ENCODE measurements around the gene ACP1. TPM values are rescaled to one million over a fixed set of nuclear protein-coding genes. Genes with fewer than 3 reads are reported as not detected.

Gene ACP1
- total and polyA plus RNA-seq, 2 of the 8 experiments (the other 6 are each of a cell fraction or from before 2014, with no cell fraction given) = 115 to 155 TPM

- no peak for FAIRE-seq
- WGBS, 2 experiments (ENCODE audit: extremely low coverage in 1 of 2, insufficient coverage in 1 of 2, insufficient read length in 1 of 2, insufficient replicate concordance in 2 of 2, low coverage in 1 of 2, low lambda C conversion rate in 2 of 2, missing lambda C conversion rate in 1 of 2) = 79% methylated on average over 7 of the region's 7 CpGs; no CpG with 5 or more reads in 1 of the 2 experiments
These were observed 15.9 kb downstream of the ACP1 start for GRCh38 chr2:280650-281110.

More at GRCh38 chr2:280650-281110, 15.9 kb downstream of the ACP1 start:
- Histone ChIP-seq H4K20me1 (replicated peaks in 1 of 2; ENCODE audit: control insufficient read depth in 1 of 2, insufficient read depth in 2 of 2, low read length in 2 of 2) (peaks cover 6 to 18% of the 10 kb centered on the region in 2 experiments), H2BK120ac (replicated peaks; ENCODE audit: low read depth, low read length) (no peak overlapping the region), H3K23me2 (ENCODE audit: low read depth, low read length) (no peaks in the 10 kb centered on the region), H3K79me2 (ENCODE audit: control insufficient read depth in 1 of 2, insufficient read depth in 2 of 2, low read length in 2 of 2) (peaks cover 3 to 13% of the 10 kb centered on the region in 2 experiments; a peak in 3 of 4 replicates), H3K4ac (replicated peaks; ENCODE audit: insufficient read length, low read depth, low read length) (no peak overlapping the region), H3K4me3 (ENCODE audit: extremely low read depth in 1 of 4, insufficient read depth in 2 of 4, low read depth in 3 of 4, low read length in 4 of 4) (no peak overlapping the region), H2BK15ac (ENCODE audit: low read length) (no peak overlapping the region), H3K56ac (replicated peaks; ENCODE audit: insufficient read length, low read depth, low read length) (no peak overlapping the region), H3K23ac (ENCODE audit: insufficient read length) (no peak overlapping the region), H3K36me3 (ENCODE audit: control insufficient read depth in 2 of 4, insufficient read depth in 4 of 4, low read length in 3 of 4) (peaks cover 12 to 59% (median 35%) of the 10 kb centered on the region in 4 experiments), H3K9ac (replicated peaks in 1 of 4; ENCODE audit: extremely low read depth in 1 of 4, low read depth in 3 of 4, low read length in 3 of 4) (no peak overlapping the region), H3K18ac (ENCODE audit: extremely low read depth, low read length) (no peak overlapping the region), H2AFZ (ENCODE audit: low read length) (no peak overlapping the region), H3K27me3 (replicated peaks in 1 of 4; ENCODE audit: control insufficient read depth in 3 of 4, extremely low read depth in 1 of 4, insufficient read depth in 3 of 4, low read length in 3 of 4) (peaks cover 0 to under 1% (median under 1%) of the 10 kb centered on the region in 4 experiments; a peak in 2 of 7 replicates), H3K27ac (ENCODE audit: low read depth, low read length) (no peak overlapping the region), H3K79me1 (ENCODE audit: low read depth, low read length) (no peaks in the 10 kb centered on the region; the same call in 1 of the 2 replicates), H2BK12ac (ENCODE audit: low read depth, low read length) (no peak overlapping the region), H3K4me1 (replicated peaks in 1 of 4; ENCODE audit: control insufficient read depth in 3 of 4, insufficient read depth in 4 of 4, low read length in 3 of 4) (peaks cover 4 to 20% (median 12%) of the 10 kb centered on the region in 4 experiments), H3K4me2 (ENCODE audit: insufficient read depth in 1 of 2, low read depth in 2 of 2, low read length in 2 of 2) (no peak overlapping the region), H2BK5ac (ENCODE audit: low read depth, low read length) (no peak overlapping the region), H4K91ac (replicated peaks; ENCODE audit: insufficient read length, low read length) (no peak overlapping the region), H3K9me3 (ENCODE audit: insufficient read depth in 2 of 2, low read depth in 1 of 2, low read length in 1 of 2) (no peaks in the 10 kb centered on the region), H2AK5ac (ENCODE audit: low read depth, low read length) (no peak overlapping the region), H4K5ac (ENCODE audit: insufficient read length, low read depth, low read length) (no peak overlapping the region), H4K8ac (ENCODE audit: extremely low read depth, insufficient read depth, low read length) (no peak overlapping the region), H2BK20ac (ENCODE audit: low read length) (no peak overlapping the region), H3K14ac (ENCODE audit: insufficient read length) (no peak overlapping the region)
- TF ChIP-seq CHD2 (IDR thresholded peaks at IDR 0.05; ENCODE audit: low read length) (no peak), ATF2 (IDR thresholded peaks at IDR 0.05; ENCODE audit: low read length) (no peak), SP2 (IDR thresholded peaks at IDR 0.05; ENCODE audit: low read length) (no peak), JUND (IDR thresholded peaks at IDR 0.05; ENCODE audit: low read length) (no peak), SP4 (IDR thresholded peaks at IDR 0.05; ENCODE audit: low read length) (no peak), RNF2 (IDR thresholded peaks at IDR 0.05; ENCODE audit: borderline replicate concordance, low read depth, low read length, missing control alignments, poor library complexity, severe bottlenecking) (no peak), CBX5 (IDR thresholded peaks at IDR 0.05; ENCODE audit: low read depth, low read length) (no peak), POLR2A (IDR thresholded peaks at IDR 0.05; ENCODE audit: control extremely low read depth in 1 of 2, low read depth in 2 of 2, low read length in 2 of 2) (no peak; a peak in 1 of 3 replicates), ASH2L (IDR thresholded peaks at IDR 0.05; ENCODE audit: low read length) (no peak), GABPA (IDR thresholded peaks at IDR 0.05; ENCODE audit: borderline replicate concordance, insufficient read depth, low read length) (no peak), RBBP5 (IDR thresholded peaks at IDR 0.05; ENCODE audit: borderline replicate concordance, low read depth, low read length) (no peak)
- DNase-seq (ENCODE audit: low read depth in 1 of 2, low spot score in 2 of 2) = no peak
- POLR2A ChIA-PET (ENCODE audit: partially characterized antibody) = interaction anchor here (0.9 to 1.1 kb wide), 2 partner anchors 10 to 17 kb away, joined by 3 to 4 read pairs; partner anchors contain the start of gene SH3YL1
- CTCF ChIA-PET (ENCODE audit: partially characterized antibody) = interaction anchor here (0.8 to 1.6 kb wide), 6 partner anchors 9 to 155 kb away, joined by 3 to 8 read pairs (median 4); no protein-coding TSS in a partner anchor

Measured in H1 (cell line).